NOMO-1 treated with dmso at 0.1 percent for 144 hours (cell line): Measurements from ENCODE around the gene LDLRAD3.

Experiments used
- DNase-seq: peaks from one replicate; lab custom pipeline; 2025; ENCODE audit not compliant: unreplicated experiment; lab: John Stamatoyannopoulos, UW

Gene LDLRAD3

GRCh38 chr11:35927104-35927503 is 16.8 kb upstream of the LDLRAD3 start:
- no peak for DNase-seq

DNA sequence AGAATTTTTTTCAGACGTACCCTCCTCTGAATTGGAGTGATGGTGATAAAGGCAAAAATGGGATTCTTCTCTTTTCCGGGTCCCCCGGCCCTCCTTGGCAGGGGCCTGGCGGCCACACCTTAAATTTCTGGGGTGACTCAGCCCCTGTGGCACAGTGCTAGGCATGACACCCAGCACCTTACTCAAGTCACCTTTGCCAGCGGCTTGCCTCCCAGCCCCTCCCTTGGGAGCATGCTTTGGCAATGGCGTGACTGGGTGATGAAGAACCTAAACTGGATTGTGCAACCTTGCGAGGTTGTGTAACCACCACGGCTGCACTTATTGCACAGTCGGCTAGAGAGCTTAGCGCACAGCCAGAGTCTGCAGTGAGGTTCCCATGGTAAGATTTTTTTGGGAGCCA is 16.2 kb upstream of the LDLRAD3 start:
- DNase-seq, result peak; percentile 62

DNA sequence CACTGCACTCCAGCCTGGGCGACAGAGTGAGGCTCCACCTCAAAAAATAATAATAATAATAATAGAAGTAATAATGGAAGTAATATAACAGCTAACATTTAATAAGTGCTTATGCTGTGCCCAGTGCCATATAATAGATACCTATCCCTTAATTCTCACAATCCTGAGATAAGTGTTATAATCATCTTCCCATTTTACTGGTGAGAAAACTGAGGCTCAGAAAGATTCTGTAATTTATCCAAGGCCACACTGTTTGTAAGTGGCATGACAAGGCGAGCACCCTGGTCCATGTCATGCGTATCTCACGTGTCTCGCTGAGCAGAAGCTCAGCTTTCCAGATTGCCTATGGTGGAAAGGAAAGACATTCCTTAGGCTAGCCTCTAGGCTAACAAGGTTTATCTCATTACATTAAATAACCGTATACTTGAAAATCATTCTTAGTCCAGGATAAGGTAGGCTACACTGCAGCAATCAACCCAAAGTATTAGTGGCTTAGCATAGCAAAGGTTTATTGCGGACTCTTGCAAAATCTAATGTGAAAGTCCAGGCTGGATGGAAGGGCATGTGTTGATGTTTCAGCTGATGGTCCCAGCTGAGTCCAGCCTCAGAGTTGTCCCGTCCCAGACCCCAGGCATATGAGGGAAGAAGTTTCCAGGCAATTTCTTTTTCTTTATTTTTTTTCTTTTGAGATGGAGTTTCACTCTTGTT is 15.0 kb upstream of the LDLRAD3 start:
- no peak for DNase-seq

- DNase-seq, result no peak
Measured at GRCh38 chr11:35930466-35930865, 13.4 kb upstream of the LDLRAD3 start.

GRCh38 chr11:35932121-35932520 is 11.7 kb upstream of the LDLRAD3 start:
- no peak for DNase-seq

- DNase-seq, result peak; percentile 77
Measured at GRCh38 chr11:35932681-35933319, 11.1 kb upstream of the LDLRAD3 start.

GRCh38 chr11:35933320-35933871 is 10.5 kb upstream of the LDLRAD3 start:
- DNase-seq, result no peak

GRCh38 chr11:35934271-35934670 is 9.6 kb upstream of the LDLRAD3 start:
- DNase-seq, result no peak

- no peak for DNase-seq
Measured at GRCh38 chr11:35934981-35935380, 8.9 kb upstream of the LDLRAD3 start.

DNA sequence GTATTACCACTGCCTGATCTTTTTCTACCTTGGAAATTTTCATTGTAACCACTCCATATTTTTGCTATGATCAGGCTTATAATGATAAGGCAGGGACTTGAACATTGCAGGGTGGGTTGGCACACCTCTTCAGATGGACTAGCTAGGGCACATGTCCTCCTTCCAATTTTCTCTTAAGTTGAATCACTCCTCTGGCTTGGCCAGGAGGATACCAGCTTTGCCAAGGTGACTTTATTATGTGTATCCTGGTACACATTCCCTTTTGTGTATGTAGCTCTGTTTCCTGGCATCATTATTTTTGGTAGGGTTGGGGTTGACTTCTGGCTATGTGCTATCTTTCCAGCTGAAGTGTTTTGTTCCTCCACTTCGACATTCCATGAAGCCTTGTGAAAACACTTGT is 8.5 kb upstream of the LDLRAD3 start:
- no peak for DNase-seq

- no peak for DNase-seq
Measured at GRCh38 chr11:35937111-35937510, 6.8 kb upstream of the LDLRAD3 start.

DNA sequence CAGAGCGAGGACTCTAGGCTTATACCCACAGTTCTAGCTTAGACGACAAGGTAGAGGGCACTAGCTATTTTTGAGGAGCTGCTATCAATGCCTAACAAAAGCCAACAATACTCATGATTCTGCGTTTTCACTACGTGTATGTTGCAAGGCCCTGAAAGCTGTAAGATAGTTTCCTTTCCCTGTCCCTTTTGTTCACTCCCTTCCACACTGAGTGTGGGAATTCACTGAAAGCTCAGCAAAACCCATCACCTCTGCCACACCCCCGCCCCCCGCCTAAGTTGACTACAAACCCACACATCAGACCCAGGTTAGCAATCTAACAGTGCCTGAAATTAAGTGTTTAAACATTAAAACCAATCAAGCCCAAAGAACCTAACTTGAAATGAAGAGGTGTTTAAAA is 6.2 kb upstream of the LDLRAD3 start:
- DNase-seq, result no peak

DNA sequence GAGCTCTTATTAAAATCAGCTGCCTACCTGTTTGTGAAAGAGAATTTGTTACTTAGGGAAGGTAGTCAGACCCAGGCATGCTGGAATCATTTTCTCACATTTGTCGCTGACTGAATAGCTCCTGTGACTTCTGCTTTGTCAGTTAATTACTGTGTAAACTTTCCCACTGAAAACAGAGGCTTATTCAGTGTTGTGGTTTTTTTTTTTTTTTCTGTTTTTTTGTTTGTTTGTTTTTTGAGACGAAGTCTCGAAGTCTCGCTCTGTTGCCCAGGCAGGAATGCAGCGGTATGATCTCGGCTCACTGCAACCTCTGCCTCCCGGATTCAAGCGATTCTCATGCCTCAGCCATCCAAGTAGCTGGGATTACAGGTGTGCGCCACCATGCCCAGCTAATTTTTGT is 5.6 kb upstream of the LDLRAD3 start:
- DNase-seq, result no peak

DNA sequence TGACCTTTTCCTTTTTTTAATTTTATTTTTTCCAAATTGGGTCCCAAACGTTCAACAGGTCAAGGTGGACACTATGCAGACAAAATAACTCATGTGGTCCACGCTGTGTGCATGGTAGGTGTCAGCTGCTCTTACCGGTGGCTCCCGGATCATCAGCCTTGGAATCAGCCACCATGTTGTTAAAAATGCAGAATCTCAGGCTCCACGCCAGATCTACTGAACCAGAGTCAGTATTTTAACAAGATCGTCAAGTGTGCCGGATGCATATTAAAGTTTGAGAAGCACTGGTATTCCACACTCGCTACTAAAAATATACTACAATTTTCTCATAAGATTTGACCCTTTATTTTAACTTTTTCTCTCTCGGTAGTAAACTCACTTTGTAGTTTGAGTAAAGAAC is 553 bp upstream of the LDLRAD3 start:
- no peak for DNase-seq

- no peak for DNase-seq
Measured at GRCh38 chr11:35944503-35945136, 758 bp downstream of the LDLRAD3 start.

- no peak for DNase-seq
Measured at GRCh38 chr11:35945137-35945518, 1.3 kb downstream of the LDLRAD3 start.

DNA sequence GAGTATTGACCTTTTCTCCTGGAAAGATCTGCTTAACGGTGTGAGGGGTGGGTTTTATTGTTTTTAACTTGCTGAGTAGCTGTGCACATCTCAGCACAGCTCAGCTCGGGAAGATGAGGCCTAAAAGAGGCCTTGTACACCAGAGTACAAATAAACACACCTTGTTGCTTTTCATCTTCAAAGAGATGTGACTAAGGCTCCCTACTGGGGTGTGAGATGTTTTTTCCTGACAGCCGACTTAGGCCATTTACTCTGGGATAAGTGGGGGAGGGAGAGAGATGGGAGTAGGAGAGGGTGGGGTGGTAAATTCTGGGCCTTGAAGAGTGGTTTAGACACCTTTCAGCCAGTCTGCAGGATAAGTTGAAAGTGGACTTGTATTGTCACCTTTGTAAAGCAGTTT is 2.9 kb downstream of the LDLRAD3 start:
- no peak for DNase-seq

DNA sequence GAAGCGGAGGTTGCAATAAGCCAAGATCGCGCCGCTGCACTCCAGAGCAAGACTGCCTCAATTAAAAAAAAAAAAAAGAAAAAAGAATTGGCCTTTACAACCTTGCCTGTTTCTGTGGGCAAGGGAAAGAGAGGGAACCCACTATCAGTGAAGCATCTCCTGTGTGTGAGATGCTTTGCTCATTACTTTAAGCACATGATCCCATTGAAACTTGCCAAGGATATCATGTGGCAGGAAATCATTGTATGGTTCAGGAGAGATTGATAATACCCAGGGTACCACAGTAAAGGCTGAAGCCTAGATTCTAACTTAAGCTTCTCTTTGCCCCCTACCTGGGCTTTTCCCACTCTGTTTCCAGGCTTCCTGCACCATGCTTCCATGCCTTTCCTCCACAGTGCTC is 3.6 kb downstream of the LDLRAD3 start:
- no peak for DNase-seq

- no peak for DNase-seq
Measured at GRCh38 chr11:35949242-35949641, 5.4 kb downstream of the LDLRAD3 start.

DNA sequence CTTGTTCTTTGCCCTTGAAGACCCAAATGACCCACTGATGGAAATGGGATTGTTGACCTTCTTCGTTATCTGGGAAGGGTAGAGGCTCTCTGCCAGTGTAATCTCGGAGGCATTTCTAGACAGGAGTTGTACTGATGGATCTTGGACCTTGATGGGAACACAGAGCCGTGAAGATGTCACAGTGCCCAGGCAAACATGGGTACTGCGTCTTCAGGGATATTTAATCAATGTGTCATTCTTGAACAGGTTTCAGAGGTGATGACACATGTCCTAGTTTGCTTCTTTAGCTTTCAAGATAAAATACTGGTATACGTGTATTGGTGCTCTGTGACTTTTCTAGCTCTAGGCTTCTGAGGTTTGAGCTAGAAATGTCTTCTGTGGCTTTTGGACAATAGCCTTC is 6.2 kb downstream of the LDLRAD3 start:
- no peak for DNase-seq

- DNase-seq, result peak; percentile 34
Measured at GRCh38 chr11:35951680-35952079, 7.8 kb downstream of the LDLRAD3 start.

GRCh38 chr11:35953081-35953760 is 9.4 kb downstream of the LDLRAD3 start:
- DNase-seq, result no peak
